GM12878 (cell line): ENCODE measurements around the gene KCNJ16. TPM values are rescaled to one million over a fixed set of nuclear protein-coding genes. Genes with fewer than 3 reads are reported as not detected.
A peak's percentile ranks its signal among the peaks of the same experiment; 100 is the strongest.

Source experiments
- ATAC-seq: fragments of 200-7000 bp; cut with Tn5 transposase; 3 replicates; pipeline ENCODE4 v1.9.1; 2020; ENCODE audit warnings: mild to moderate bottlenecking, moderate library complexity
- BruUV-seq: library from RNA; stranded (reverse); fragments of 400-500 nt; replicated peaks from 2 replicates; lab custom pipeline; 2021; lab: Mats Ljungman, UMichigan
- CTCF ChIA-PET: fragments of 300-600 bp; sonication (Branson Sonifier 250); formaldehyde crosslinking; extraction: SDS; loops from one replicate; lab custom pipeline; 2021; ENCODE audit warnings: inconsistent platforms; lab: Yijun Ruan, JAX
- POLR2A ChIA-PET: fragments of 350-600 bp; formaldehyde crosslinking; extraction: SDS; loops from one replicate; lab custom pipeline; 2021; ENCODE audit warnings: inconsistent platforms; lab: Charles Lee
- RAD21 ChIA-PET: fragments of 300-600 bp; sonication (Branson Sonifier 250); formaldehyde crosslinking; loops from one replicate; lab custom pipeline; 2023; ENCODE audit warnings: antibody characterized with exemption; ENCODE audit not compliant: unreplicated experiment; lab: Charles Lee
- SMC1A ChIA-PET: fragments of 300-600 bp; sonication (Branson Sonifier 250); formaldehyde crosslinking; loops from one replicate; lab custom pipeline; 2023; ENCODE audit not compliant: unreplicated experiment, uncharacterized antibody; lab: Charles Lee
- DNase-seq: peaks from one replicate; pipeline ENCODE4 v3.0.0-alpha.2; 2011; ENCODE audit warnings: low read depth, low spot score
- FAIRE-seq: peaks from 3 replicates; lab custom pipeline; 2011; peaks lifted over from hg19 to GRCh38; lab: Jason Lieb, UNC
- H2AFZ ChIP-seq: 2 replicates; pipeline ENCODE4 v1.6.0; 2011; ENCODE audit warnings: low read depth, low read length, control low read depth; ENCODE audit not compliant: control insufficient read depth
- H3K27ac ChIP-seq: 2 replicates; pipeline ENCODE4 v1.5.1; 2011; ENCODE audit warnings: control low read depth; ENCODE audit not compliant: control insufficient read depth, insufficient read depth
- H3K27me3 ChIP-seq, 2 experiments: replicated peaks in 1 of 2; 2 replicates each; pipeline versions ENCODE4 v1.6.0 to v1.6.1; 2011; ENCODE audit warnings: low read length in 1 of 2; ENCODE audit not compliant: control insufficient read depth in 2 of 2, insufficient read depth in 2 of 2
- H3K36me3 ChIP-seq, 2 experiments: 2 replicates each; pipeline ENCODE4 v1.5.1; 2011; ENCODE audit warnings: low read length in 1 of 2; ENCODE audit not compliant: control insufficient read depth in 2 of 2, insufficient read depth in 2 of 2
- H3K4me1 ChIP-seq: 2 replicates; pipeline ENCODE4 v1.6.1; 2011; ENCODE audit warnings: mild to moderate bottlenecking, low read length, moderate library complexity, mixed read lengths; ENCODE audit not compliant: control insufficient read depth, insufficient read depth
- H3K4me2 ChIP-seq: 2 replicates; pipeline ENCODE4 v1.6.0; 2011; ENCODE audit warnings: control low read depth; ENCODE audit not compliant: control insufficient read depth, insufficient read depth
- H3K4me3 ChIP-seq: fragments of 200-600 bp; sonication (generic); 2 replicates; pipeline ENCODE4 v1.5.1; 2016
- H3K79me2 ChIP-seq: 2 replicates; pipeline ENCODE4 v1.6.0; 2011; ENCODE audit warnings: low read length; ENCODE audit not compliant: control insufficient read depth, insufficient read depth
- H3K9ac ChIP-seq: 2 replicates; pipeline ENCODE4 v1.8.0; 2011; ENCODE audit warnings: low read length, control low read depth, mixed read lengths; ENCODE audit not compliant: control insufficient read depth, insufficient read depth
- H3K9me3 ChIP-seq: replicated peaks from 3 replicates; pipeline ENCODE4 v1.5.1; 2011; ENCODE audit warnings: mild to moderate bottlenecking, low read length; ENCODE audit not compliant: control insufficient read depth, insufficient read depth
- H4K20me1 ChIP-seq: 2 replicates; pipeline ENCODE4 v1.6.0; 2011; ENCODE audit not compliant: control insufficient read depth, insufficient read depth
- JUNB ChIP-seq: IDR thresholded peaks from 2 replicates; pipeline ENCODE4 v1.6.1; 2016; ENCODE audit warnings: antibody characterized with exemption, mild to moderate bottlenecking
- ZNF384 ChIP-seq: IDR thresholded peaks from 2 replicates; pipeline ENCODE4 v1.6.1; 2012; ENCODE audit warnings: low read depth, mild to moderate bottlenecking, low read length, improper control_type of control experiment, borderline replicate concordance
- WGBS: methylation state at CpG from one replicate; pipeline ENCODE4 v1.1.6; 2016; ENCODE audit warnings: low lambda C conversion rate; ENCODE audit not compliant: insufficient replicate concordance, insufficient coverage; ENCODE audit errors: missing lambda C conversion rate; 5-methylcytosine and 5-hydroxymethylcytosine counted together
- in situ Hi-C: fragments of 300-500 bp; cut with MboI; formaldehyde crosslinking; loops from 9 replicates; pipeline ENCODE4 v1.14.3; 2018; ENCODE audit warnings: mixed read lengths
- intact Hi-C: fragments of 100-400 bp; cut with micrococcal nuclease; formaldehyde crosslinking; loops from one replicate; pipeline ENCODE4 v1.14.2; 2022; ENCODE audit not compliant: unreplicated experiment
- polyA plus RNA-seq, 11 experiments: library from polyadenylated mRNA; depleted of rRNA in 4 of 11; unstranded in 6 of 11; stranded (reverse) in 5 of 11; fragments of >200 nt; fragmentation: Nextera tagmentation in 4 of 11; fragmentation: Illumina TruSeq in 1 of 11; extraction: Ambion mirVana in 4 of 11; extraction: Trizol in 1 of 11; gene quantifications; 1 replicate in 1 of 11; 2 replicates in 10 of 11; pipeline versions ENCODE4 v1.2.1 to v1.2.3, GENCODE V29; 2011 to 2016; ENCODE audit warnings: inconsistent platforms in 2 of 11, missing spikeins in 2 of 11, low read depth in 1 of 11
- total RNA-seq, 4 experiments: library from RNA; depleted of rRNA in 3 of 4; stranded (reverse); fragments of >200 nt in 3 of 4; fragmentation: Illumina TruSeq in 1 of 4; extraction: Trizol in 1 of 4; gene quantifications; 2 replicates each; pipeline versions ENCODE4 v1.2.1 to v1.2.3, GENCODE V29; 2013 to 2021
- TF ChIP-seq, protein P1 (sequence below): fragments of 450-650 bp; formaldehyde crosslinking; IDR thresholded peaks from 2 replicates; pipeline ENCODE4 v1.4.0; 2022; ENCODE audit warnings: mild to moderate bottlenecking, moderate library complexity
- TF ChIP-seq, protein P2 (sequence below): fragments of 450-650 bp; IDR thresholded peaks from 2 replicates; pipeline ENCODE4 v1.6.1; 2017; ENCODE audit warnings: antibody characterized with exemption, mild to moderate bottlenecking, moderate library complexity

The KCNJ16 gene
- total and polyA plus RNA-seq, 10 of the 15 experiments (the other 5 are each of a cell fraction or from before 2014, with no cell fraction given), result 0.08 to 0.24 (median 0.20) TPM; not detected in 7

DNA sequence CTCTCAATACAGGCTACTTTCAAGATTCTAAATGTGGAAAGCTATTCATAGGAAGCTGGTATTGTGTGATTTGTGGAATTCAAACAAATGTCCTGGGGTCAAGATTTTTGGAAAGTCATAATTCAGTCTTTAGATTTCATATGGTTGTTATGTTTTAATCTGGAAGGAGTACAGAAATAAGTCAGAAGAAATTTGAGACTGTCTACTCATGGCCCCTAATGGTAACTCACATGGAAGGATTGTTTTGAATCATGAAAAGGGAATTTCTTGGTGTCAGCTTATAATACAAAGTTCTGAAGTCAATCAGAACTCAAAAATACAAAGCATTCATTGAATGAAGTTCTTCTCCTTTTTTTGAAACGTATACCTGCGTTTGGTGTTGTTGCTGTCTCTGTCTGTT is 97.4 kb downstream of the KCNJ16 start:
- POLR2A ChIA-PET, result no interaction called here
- no peak overlapping the region for H3K27ac ChIP-seq
- peaks cover 8% of the 10 kb centered on the region for H3K4me1 ChIP-seq
- H3K27me3 ChIP-seq, result peaks cover 0 to 10% of the 10 kb centered on the region in 2 experiments; a peak in 1 of 4 replicates
- FAIRE-seq, result no peak
- H2AFZ ChIP-seq, result no peak overlapping the region
- no peak overlapping the region for H3K9ac ChIP-seq
- TF ChIP-seq, protein P1, sequence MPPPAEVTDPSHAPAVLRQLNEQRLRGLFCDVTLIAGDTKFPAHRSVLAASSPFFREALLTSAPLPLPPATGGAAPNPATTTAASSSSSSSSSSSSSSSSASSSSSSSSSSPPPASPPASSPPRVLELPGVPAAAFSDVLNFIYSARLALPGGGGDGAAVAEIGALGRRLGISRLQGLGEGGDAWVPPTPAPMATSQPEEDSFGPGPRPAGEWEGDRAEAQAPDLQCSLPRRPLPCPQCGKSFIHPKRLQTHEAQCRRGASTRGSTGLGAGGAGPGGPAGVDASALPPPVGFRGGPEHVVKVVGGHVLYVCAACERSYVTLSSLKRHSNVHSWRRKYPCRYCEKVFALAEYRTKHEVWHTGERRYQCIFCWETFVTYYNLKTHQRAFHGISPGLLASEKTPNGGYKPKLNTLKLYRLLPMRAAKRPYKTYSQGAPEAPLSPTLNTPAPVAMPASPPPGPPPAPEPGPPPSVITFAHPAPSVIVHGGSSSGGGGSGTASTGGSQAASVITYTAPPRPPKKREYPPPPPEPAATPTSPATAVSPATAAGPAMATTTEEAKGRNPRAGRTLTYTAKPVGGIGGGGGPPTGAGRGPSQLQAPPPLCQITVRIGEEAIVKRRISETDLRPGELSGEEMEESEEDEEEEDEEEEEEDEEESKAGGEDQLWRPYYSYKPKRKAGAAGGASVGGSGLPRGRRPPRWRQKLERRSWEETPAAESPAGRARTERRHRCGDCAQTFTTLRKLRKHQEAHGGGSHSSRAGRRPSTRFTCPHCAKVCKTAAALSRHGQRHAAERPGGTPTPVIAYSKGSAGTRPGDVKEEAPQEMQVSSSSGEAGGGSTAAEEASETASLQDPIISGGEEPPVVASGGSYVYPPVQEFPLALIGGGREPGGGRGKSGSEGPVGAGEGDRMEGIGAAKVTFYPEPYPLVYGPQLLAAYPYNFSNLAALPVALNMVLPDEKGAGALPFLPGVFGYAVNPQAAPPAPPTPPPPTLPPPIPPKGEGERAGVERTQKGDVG (CRISPR knock-in tag), result no peak
- no peak for TF ChIP-seq ZNF384
- TF ChIP-seq, protein P2, sequence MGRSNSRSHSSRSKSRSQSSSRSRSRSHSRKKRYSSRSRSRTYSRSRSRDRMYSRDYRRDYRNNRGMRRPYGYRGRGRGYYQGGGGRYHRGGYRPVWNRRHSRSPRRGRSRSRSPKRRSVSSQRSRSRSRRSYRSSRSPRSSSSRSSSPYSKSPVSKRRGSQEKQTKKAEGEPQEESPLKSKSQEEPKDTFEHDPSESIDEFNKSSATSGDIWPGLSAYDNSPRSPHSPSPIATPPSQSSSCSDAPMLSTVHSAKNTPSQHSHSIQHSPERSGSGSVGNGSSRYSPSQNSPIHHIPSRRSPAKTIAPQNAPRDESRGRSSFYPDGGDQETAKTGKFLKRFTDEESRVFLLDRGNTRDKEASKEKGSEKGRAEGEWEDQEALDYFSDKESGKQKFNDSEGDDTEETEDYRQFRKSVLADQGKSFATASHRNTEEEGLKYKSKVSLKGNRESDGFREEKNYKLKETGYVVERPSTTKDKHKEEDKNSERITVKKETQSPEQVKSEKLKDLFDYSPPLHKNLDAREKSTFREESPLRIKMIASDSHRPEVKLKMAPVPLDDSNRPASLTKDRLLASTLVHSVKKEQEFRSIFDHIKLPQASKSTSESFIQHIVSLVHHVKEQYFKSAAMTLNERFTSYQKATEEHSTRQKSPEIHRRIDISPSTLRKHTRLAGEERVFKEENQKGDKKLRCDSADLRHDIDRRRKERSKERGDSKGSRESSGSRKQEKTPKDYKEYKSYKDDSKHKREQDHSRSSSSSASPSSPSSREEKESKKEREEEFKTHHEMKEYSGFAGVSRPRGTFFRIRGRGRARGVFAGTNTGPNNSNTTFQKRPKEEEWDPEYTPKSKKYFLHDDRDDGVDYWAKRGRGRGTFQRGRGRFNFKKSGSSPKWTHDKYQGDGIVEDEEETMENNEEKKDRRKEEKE, result no peak
- peak; percentile 57 for TF ChIP-seq JUNB
- no peaks in the 10 kb centered on the region for H3K36me3 ChIP-seq
- 0% methylated on average over 2 of the region's 2 CpGs for WGBS
- H3K4me3 ChIP-seq, result no peak overlapping the region
- CTCF ChIA-PET, result interaction anchor here (0.9 to 4.9 kb wide), 7 partner anchors 12 to 382 kb away, joined by 3 to 31 read pairs (median 4); no protein-coding TSS in a partner anchor
- H3K79me2 ChIP-seq, result no peaks in the 10 kb centered on the region
- intact Hi-C loops (no loop called here), in situ Hi-C loops (no loop called here)
- no peak for ATAC-seq
- no peaks in the 10 kb centered on the region for H4K20me1 ChIP-seq
- no peak for DNase-seq
- H3K4me2 ChIP-seq, result no peak overlapping the region
- H3K9me3 ChIP-seq, result no peaks in the 10 kb centered on the region
- BruUV-seq, result no TSS peak
- RAD21 ChIA-PET, result interaction anchor here (0.6 to 6.5 kb wide), 9 partner anchors 36 to 566 kb away, joined by 3 to 57 read pairs (median 4); no protein-coding TSS in a partner anchor
- SMC1A ChIA-PET, result interaction anchor here (0.8 to 3.5 kb wide), 18 partner anchors 9 to 566 kb away, joined by 3 to 24 read pairs (median 5); no protein-coding TSS in a partner anchor
